Measurements from ENCODE around the gene SPTLC2. TPM values are rescaled to one million over a fixed set of nuclear protein-coding genes. Genes with fewer than 3 reads are reported as not detected.

The SPTLC2 gene
- total and polyA plus RNA-seq, 2 of the 8 experiments (the other 6 are each of a cell fraction or from before 2014, with no cell fraction given), result 8.9 to 35.1 TPM

DNA sequence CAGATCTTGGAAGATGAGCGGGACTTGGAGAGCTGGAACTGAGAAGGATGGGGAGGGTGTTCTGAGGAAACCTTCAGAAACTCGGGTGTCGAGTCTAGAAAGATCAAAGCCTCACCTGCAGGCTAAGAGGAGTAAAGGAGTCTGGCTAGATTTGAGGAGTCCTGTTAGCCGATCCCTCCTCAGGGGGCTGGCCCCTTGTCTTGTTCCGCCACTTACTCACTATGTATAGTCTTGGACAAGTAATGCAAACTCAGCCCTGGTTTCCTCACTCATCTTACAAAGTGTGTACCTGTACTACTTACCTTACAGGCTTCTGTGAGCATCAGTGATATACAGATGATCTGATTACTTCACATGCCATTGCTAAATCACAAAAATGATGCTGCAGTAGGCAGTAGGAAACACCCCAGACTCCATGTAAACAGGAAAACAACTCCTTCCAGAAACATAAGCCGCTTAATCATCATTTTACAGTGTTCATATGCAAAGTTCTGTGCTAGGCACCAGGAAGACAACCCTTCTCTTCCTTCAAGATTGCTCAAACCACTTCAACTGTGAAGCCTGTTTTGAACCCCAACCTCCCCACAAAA lies 2.0 kb upstream of the SPTLC2 start (continued):
- TF ChIP-seq, protein P1, sequence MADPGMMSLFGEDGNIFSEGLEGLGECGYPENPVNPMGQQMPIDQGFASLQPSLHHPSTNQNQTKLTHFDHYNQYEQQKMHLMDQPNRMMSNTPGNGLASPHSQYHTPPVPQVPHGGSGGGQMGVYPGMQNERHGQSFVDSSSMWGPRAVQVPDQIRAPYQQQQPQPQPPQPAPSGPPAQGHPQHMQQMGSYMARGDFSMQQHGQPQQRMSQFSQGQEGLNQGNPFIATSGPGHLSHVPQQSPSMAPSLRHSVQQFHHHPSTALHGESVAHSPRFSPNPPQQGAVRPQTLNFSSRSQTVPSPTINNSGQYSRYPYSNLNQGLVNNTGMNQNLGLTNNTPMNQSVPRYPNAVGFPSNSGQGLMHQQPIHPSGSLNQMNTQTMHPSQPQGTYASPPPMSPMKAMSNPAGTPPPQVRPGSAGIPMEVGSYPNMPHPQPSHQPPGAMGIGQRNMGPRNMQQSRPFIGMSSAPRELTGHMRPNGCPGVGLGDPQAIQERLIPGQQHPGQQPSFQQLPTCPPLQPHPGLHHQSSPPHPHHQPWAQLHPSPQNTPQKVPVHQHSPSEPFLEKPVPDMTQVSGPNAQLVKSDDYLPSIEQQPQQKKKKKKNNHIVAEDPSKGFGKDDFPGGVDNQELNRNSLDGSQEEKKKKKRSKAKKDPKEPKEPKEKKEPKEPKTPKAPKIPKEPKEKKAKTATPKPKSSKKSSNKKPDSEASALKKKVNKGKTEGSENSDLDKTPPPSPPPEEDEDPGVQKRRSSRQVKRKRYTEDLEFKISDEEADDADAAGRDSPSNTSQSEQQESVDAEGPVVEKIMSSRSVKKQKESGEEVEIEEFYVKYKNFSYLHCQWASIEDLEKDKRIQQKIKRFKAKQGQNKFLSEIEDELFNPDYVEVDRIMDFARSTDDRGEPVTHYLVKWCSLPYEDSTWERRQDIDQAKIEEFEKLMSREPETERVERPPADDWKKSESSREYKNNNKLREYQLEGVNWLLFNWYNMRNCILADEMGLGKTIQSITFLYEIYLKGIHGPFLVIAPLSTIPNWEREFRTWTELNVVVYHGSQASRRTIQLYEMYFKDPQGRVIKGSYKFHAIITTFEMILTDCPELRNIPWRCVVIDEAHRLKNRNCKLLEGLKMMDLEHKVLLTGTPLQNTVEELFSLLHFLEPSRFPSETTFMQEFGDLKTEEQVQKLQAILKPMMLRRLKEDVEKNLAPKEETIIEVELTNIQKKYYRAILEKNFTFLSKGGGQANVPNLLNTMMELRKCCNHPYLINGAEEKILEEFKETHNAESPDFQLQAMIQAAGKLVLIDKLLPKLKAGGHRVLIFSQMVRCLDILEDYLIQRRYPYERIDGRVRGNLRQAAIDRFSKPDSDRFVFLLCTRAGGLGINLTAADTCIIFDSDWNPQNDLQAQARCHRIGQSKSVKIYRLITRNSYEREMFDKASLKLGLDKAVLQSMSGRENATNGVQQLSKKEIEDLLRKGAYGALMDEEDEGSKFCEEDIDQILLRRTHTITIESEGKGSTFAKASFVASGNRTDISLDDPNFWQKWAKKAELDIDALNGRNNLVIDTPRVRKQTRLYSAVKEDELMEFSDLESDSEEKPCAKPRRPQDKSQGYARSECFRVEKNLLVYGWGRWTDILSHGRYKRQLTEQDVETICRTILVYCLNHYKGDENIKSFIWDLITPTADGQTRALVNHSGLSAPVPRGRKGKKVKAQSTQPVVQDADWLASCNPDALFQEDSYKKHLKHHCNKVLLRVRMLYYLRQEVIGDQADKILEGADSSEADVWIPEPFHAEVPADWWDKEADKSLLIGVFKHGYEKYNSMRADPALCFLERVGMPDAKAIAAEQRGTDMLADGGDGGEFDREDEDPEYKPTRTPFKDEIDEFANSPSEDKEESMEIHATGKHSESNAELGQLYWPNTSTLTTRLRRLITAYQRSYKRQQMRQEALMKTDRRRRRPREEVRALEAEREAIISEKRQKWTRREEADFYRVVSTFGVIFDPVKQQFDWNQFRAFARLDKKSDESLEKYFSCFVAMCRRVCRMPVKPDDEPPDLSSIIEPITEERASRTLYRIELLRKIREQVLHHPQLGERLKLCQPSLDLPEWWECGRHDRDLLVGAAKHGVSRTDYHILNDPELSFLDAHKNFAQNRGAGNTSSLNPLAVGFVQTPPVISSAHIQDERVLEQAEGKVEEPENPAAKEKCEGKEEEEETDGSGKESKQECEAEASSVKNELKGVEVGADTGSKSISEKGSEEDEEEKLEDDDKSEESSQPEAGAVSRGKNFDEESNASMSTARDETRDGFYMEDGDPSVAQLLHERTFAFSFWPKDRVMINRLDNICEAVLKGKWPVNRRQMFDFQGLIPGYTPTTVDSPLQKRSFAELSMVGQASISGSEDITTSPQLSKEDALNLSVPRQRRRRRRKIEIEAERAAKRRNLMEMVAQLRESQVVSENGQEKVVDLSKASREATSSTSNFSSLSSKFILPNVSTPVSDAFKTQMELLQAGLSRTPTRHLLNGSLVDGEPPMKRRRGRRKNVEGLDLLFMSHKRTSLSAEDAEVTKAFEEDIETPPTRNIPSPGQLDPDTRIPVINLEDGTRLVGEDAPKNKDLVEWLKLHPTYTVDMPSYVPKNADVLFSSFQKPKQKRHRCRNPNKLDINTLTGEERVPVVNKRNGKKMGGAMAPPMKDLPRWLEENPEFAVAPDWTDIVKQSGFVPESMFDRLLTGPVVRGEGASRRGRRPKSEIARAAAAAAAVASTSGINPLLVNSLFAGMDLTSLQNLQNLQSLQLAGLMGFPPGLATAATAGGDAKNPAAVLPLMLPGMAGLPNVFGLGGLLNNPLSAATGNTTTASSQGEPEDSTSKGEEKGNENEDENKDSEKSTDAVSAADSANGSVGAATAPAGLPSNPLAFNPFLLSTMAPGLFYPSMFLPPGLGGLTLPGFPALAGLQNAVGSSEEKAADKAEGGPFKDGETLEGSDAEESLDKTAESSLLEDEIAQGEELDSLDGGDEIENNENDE (IDR thresholded peaks at IDR 0.05; ENCODE audit: insufficient replicate concordance, low read length), result no peak
- TF ChIP-seq TCF12 (IDR thresholded peaks at IDR 0.05; ENCODE audit: low read depth, low read length) (no peak), RFX5 (IDR thresholded peaks at IDR 0.05; ENCODE audit: borderline replicate concordance, low read depth, low read length) (no peak)
